NCI-H2081 treated with DMSO at 0.1 percent for 48 hours (cell line): ENCODE measurements around the gene CYGB.

ENCODE experiments used
- DNase-seq: peaks from one replicate; lab custom pipeline; 2025; lab: John Stamatoyannopoulos, UW

The CYGB gene

GRCh38 chr17:76537578-76538280 lies at the start of gene CYGB:
Gene CYGB, minus strand, starts transcription at chr17:76537709. Its CDS starts 167 bp downstream, at chr17:76537542.
- DNase-seq, result no peak

- no peak for DNase-seq
Measured at GRCh38 chr17:76586741-76587487, 49.4 kb upstream of the CYGB start.

- no peak for DNase-seq
Measured at GRCh38 chr17:76585649-76586593, 48.4 kb upstream of the CYGB start, which contains the start of gene ST6GALNAC2. Gene ST6GALNAC2, minus strand, starts transcription at chr17:76585860. Its CDS starts 52 bp downstream, at chr17:76585808.

GRCh38 chr17:76585033-76585648 lies 47.6 kb upstream of the CYGB start:
- no peak for DNase-seq

GRCh38 chr17:76584427-76585032 lies 47.0 kb upstream of the CYGB start:
- DNase-seq, result no peak

- no peak for DNase-seq
Measured at GRCh38 chr17:76582660-76583059, 45.2 kb upstream of the CYGB start.

GRCh38 chr17:76581515-76581914 lies 44.0 kb upstream of the CYGB start:
- no peak for DNase-seq

- no peak for DNase-seq
Measured at GRCh38 chr17:76579281-76579680, 41.8 kb upstream of the CYGB start.

- no peak for DNase-seq
Measured at GRCh38 chr17:76578376-76578775, 40.9 kb upstream of the CYGB start.

- DNase-seq, result no peak
Measured at GRCh38 chr17:76577876-76578275, 40.4 kb upstream of the CYGB start.

- no peak for DNase-seq
Measured at GRCh38 chr17:76576189-76576588, 38.7 kb upstream of the CYGB start.

GRCh38 chr17:76575570-76575969 lies 38.1 kb upstream of the CYGB start:
- DNase-seq, result no peak

GRCh38 chr17:76574166-76574565 lies 36.7 kb upstream of the CYGB start:
- no peak for DNase-seq

- no peak for DNase-seq
Measured at GRCh38 chr17:76573096-76573495, 35.6 kb upstream of the CYGB start.

- DNase-seq, result no peak
Measured at GRCh38 chr17:76572201-76572910, 34.8 kb upstream of the CYGB start.

GRCh38 chr17:76570877-76571471 lies 33.5 kb upstream of the CYGB start:
- no peak for DNase-seq

- DNase-seq, result no peak
Measured at GRCh38 chr17:76570457-76570856, 32.9 kb upstream of the CYGB start.

- no peak for DNase-seq
Measured at GRCh38 chr17:76569607-76570279, 32.2 kb upstream of the CYGB start.

GRCh38 chr17:76568811-76569221 lies 31.3 kb upstream of the CYGB start:
- DNase-seq, result no peak
